Breast epithelium (tissue), 3 donors: Measurements from ENCODE around the gene YWHAG.

ENCODE experiments used
- POLR2AphosphoS5 ChIP-seq, 3 donors: sonication (generic); formaldehyde crosslinking; IDR thresholded peaks; one replicate each; pipeline ENCODE4 v1.6.1; 2017; ENCODE audit warnings: antibody characterized with exemption in 3 of 3
- TF ChIP-seq, protein P1 (sequence below), 3 donors: fragments of 450-650 bp; IDR thresholded peaks; one replicate each; pipeline ENCODE4 v1.5.1; 2016 to 2017; ENCODE audit warnings: antibody characterized with exemption in 3 of 3, mild to moderate bottlenecking in 3 of 3, moderate library complexity in 3 of 3

DNA sequence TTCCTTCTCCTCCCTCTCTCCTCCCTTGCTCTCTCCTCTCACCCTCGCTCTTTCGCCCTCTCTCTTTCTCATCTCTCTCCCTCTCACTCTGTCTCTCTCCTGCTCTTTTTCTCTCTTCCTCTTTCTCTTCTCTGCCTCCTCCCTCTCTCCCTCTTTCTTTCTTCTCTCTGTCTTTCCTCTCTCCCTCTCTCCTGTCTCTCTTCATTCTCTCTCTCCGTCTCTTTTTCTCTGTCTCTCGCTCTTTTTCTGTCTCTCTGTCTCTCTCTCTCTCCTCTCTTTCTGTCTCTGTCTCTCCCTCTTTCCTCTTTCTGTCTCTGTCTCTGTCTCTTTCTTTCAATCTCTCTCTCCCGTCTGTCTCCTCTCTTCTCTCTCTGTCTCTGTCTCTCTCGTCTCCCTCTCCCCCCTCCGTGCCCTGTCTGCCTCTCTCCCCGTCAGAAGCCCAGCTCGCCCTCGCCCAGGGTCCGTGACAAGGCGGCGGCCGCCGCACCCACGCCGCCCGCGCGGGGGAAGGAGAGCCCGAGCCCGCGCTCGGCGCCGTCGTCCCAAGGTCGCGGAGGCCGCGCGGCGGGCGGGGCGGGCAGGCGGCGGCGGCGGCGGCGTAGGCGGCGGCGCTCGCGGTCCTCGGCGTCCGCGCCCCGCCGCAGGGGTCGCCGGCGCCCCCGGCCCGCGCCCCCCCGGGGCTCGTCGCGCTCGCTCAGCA, 77.6 kb downstream of the YWHAG start:
- TF ChIP-seq, protein P1, sequence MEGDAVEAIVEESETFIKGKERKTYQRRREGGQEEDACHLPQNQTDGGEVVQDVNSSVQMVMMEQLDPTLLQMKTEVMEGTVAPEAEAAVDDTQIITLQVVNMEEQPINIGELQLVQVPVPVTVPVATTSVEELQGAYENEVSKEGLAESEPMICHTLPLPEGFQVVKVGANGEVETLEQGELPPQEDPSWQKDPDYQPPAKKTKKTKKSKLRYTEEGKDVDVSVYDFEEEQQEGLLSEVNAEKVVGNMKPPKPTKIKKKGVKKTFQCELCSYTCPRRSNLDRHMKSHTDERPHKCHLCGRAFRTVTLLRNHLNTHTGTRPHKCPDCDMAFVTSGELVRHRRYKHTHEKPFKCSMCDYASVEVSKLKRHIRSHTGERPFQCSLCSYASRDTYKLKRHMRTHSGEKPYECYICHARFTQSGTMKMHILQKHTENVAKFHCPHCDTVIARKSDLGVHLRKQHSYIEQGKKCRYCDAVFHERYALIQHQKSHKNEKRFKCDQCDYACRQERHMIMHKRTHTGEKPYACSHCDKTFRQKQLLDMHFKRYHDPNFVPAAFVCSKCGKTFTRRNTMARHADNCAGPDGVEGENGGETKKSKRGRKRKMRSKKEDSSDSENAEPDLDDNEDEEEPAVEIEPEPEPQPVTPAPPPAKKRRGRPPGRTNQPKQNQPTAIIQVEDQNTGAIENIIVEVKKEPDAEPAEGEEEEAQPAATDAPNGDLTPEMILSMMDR (IDR thresholded peaks at IDR 0.05): no peak
- no peak for TF ChIP-seq POLR2AphosphoS5 (IDR thresholded peaks at IDR 0.05)
